Loucy (cell line): ENCODE results near the gene PEX16.

ENCODE experiments used
- EZH2phosphoT487 ChIP-seq: fragments of 200-600 bp; IDR thresholded peaks from 2 replicates; pipeline ENCODE4 v1.6.1; 2018; ENCODE audit warnings: antibody characterized with exemption, mild to moderate bottlenecking, moderate library complexity, borderline replicate concordance
- TF ChIP-seq, protein P1 (sequence below): fragments of 200-600 bp; sonication (generic); conservative IDR thresholded peaks from 2 replicates; pipeline ENCODE4 v1.5.1; 2014; ENCODE audit warnings: mild to moderate bottlenecking, antibody characterized with exemption, low read length

DNA sequence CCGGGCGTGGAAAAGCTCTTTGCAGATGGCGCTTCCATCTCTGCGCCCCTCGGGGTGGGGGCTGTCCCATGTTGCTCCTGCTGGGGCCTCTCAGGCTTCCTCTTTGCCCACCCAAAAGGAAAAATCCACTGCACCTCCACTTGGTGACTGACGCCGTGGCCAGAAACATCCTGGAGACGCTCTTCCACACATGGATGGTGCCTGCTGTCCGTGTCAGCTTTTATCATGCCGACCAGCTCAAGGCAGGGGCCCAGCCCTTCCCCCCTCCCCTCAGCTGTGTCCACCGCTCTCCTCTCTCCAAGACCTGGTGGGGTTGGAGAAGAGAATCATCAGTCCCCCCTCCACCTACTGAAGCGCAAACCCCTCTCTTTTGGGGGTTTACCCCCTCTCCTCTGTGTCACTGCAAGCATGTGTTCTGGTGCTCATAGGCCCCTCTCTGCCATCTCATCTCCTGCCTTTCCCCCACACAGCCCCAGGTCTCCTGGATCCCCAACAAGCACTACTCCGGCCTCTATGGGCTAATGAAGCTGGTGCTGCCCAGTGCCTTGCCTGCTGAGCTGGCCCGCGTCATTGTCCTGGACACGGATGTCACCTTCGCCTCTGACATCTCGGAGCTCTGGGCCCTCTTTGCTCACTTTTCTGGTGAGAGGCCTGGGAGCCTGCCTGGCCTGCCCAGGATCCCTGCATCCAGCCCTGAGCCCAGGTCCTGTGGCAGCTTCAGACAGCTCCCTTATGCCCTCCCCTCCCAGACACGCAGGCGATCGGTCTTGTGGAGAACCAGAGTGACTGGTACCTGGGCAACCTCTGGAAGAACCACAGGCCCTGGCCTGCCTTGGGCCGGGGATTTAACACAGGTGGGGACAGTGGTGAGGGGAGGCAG is 6.6 kb upstream of the PEX16 start:
- TF ChIP-seq, protein P1, sequence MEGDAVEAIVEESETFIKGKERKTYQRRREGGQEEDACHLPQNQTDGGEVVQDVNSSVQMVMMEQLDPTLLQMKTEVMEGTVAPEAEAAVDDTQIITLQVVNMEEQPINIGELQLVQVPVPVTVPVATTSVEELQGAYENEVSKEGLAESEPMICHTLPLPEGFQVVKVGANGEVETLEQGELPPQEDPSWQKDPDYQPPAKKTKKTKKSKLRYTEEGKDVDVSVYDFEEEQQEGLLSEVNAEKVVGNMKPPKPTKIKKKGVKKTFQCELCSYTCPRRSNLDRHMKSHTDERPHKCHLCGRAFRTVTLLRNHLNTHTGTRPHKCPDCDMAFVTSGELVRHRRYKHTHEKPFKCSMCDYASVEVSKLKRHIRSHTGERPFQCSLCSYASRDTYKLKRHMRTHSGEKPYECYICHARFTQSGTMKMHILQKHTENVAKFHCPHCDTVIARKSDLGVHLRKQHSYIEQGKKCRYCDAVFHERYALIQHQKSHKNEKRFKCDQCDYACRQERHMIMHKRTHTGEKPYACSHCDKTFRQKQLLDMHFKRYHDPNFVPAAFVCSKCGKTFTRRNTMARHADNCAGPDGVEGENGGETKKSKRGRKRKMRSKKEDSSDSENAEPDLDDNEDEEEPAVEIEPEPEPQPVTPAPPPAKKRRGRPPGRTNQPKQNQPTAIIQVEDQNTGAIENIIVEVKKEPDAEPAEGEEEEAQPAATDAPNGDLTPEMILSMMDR: no peak
- no peak for TF ChIP-seq EZH2phosphoT487
